GM20431 (cell line): ENCODE results near the gene LRP8.

Experiments used
- in situ Hi-C: fragments of 300-500 bp; cut with MseI, MboI; formaldehyde crosslinking; loops from one replicate; pipeline ENCODE4 v1.15.0; 2020; ENCODE audit warnings: low sequenced_read_pairs; ENCODE audit not compliant: unreplicated experiment

The LRP8 gene

DNA sequence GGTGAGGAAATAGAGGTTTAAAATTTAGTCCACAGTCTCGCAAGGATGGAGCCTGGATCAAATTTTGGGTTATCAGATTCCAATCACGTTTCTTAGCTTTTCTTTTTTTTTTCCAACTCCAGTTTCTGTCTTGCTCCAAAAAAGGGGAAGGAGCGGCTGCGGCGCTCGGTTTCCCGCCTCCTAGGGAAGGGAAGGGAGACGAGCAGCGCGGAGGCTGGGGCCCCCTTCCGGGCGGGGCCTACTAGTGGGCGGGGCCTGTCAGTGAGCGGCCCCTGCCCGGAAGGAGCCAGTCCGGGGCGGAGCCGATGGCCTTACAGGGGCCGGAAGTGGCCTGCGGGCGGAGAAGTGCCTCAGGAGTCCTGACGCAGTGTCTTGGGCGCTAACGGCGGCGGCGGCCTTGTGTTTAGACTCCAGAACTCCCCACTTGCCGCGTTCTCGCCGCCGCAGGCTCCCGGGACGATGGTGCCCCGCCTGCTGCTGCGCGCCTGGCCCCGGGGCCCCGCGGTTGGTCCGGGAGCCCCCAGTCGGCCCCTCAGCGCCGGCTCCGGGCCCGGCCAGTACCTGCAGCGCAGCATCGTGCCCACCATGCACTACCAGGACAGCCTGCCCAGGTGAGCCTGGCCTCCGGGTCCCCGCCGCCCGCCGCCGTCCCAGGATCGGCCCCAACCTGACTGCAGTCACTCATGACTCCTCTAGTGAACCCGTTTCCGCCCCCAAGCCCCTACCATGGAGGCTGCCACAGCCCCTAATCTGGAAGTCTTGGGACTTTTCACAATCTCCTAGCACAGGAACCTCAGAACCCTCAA, 131.2 kb downstream of the LRP8 start, which contains the start of gene CPT2:
Gene CPT2 (plus strand): TSS at position 340 of the 806 bp plus-strand sequence. CDS start 120 bp downstream, at position 460.
- in situ Hi-C loops: loop anchor here (25.0 kb wide), 1 partner anchor 484 kb away; no protein-coding TSS in a partner anchor

DNA sequence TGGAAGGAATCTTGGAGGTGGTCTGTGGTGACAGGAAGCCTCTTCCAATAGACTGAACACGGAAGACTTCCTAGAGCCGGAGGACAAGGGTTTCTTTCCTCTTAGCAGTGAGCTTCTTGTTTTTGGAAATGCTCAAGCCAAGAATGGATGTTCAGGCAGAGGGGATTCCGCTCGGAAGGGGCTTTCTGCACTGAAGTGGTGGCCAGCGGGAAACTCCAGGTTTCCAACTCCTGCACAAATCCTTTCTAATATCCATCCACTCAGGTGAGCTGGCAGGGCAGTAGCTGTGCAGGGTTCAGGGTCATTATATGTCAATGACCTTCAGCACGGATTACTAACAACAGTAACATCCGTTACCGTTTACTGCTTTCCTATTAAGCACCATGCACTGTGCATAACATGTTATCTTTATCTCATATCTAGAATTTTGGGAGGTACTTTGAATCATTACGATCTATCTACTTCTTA, 131.8 kb downstream of the LRP8 start:
- in situ Hi-C loops: loop anchor here (25.0 kb wide), 1 partner anchor 484 kb away; no protein-coding TSS in a partner anchor

DNA sequence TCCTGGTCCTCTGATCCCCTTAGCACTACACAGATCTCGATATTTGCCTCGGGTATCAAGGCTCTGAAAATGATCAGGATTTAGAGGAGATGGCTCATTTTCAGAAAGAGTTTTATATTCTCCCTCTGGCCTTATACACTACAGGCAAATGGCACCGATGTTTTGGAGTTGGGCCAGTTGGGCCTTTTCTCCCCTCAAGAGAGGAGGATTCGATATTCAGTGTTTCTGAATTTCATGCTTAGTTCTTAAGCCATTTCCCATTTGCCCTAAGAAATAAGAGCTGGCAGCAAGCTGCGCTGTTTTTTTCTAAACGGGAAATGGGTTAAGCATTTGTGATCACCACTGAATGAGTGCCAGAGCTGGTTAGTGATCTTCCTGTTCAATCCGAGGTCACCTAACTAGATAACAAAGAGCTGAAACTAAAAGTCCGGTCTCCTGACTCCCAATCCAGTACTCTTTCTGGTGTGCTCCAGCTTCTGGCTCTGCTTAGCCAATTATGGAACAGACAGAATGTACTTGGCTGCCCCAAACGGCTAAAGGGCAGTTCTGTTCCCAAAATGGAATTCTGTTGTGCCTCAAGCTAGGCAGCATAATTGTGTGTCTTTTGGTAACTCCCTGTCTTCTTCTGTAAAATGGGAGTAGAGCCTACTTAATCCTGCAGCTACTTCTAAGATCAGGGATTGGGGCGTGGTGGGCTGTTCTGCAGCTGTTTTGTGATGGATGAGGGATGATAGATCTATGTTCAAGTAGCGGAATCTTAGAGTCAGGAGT, 132.4 kb downstream of the LRP8 start:
- in situ Hi-C loops: loop anchor here (25.0 kb wide), 1 partner anchor 483 kb away; no protein-coding TSS in a partner anchor
